ENCODE measurements around the gene ARAP2.
"Not testable (repeated sequence)": the region's sequence is repeated elsewhere in the genome, so short reads cannot be mapped to it uniquely, and the experiment has no call there.

ARAP2 gene

GRCh38 chr4:36182315-36182714 is 62.0 kb downstream of the ARAP2 start:
- DNase-seq, result not testable (repeated sequence)

GRCh38 chr4:36180206-36180605 is 64.1 kb downstream of the ARAP2 start:
- DNase-seq, result no peak

GRCh38 chr4:36178484-36178883 is 65.8 kb downstream of the ARAP2 start:
- no peak for DNase-seq

GRCh38 chr4:36177946-36178345 is 66.4 kb downstream of the ARAP2 start:
- no peak for DNase-seq

- DNase-seq, result no peak
These were observed 69.7 kb downstream of the ARAP2 start for GRCh38 chr4:36174570-36174969.

GRCh38 chr4:36173905-36174304 is 70.4 kb downstream of the ARAP2 start:
- DNase-seq, result no peak

GRCh38 chr4:36172656-36173055 is 71.7 kb downstream of the ARAP2 start:
- no peak for DNase-seq

- no peak for DNase-seq
These were observed 76.0 kb downstream of the ARAP2 start for GRCh38 chr4:36168127-36168878.

- no peak for DNase-seq
These were observed 78.7 kb downstream of the ARAP2 start for GRCh38 chr4:36165631-36166005.

GRCh38 chr4:36164900-36165630 is 79.2 kb downstream of the ARAP2 start:
- DNase-seq, result no peak

- DNase-seq, result no peak
These were observed 81.1 kb downstream of the ARAP2 start for GRCh38 chr4:36163198-36163597.

- DNase-seq, result no peak
These were observed 85.1 kb downstream of the ARAP2 start for GRCh38 chr4:36159208-36159607.

- no peak for DNase-seq
These were observed 91.6 kb downstream of the ARAP2 start for GRCh38 chr4:36152735-36153134.

- no peak for DNase-seq
These were observed 101.8 kb downstream of the ARAP2 start for GRCh38 chr4:36142504-36142903.

- no peak for DNase-seq
These were observed 103.1 kb downstream of the ARAP2 start for GRCh38 chr4:36141186-36141585.

GRCh38 chr4:36140421-36140820 is 103.9 kb downstream of the ARAP2 start:
- no peak for DNase-seq

- no peak for DNase-seq
These were observed 106.1 kb downstream of the ARAP2 start for GRCh38 chr4:36138220-36138619.

- DNase-seq, result no peak
These were observed 107.0 kb downstream of the ARAP2 start for GRCh38 chr4:36137336-36137735.

GRCh38 chr4:36133658-36134057 is 110.7 kb downstream of the ARAP2 start:
- DNase-seq, result no peak

GRCh38 chr4:36133086-36133485 is 111.2 kb downstream of the ARAP2 start:
- no peak for DNase-seq

GRCh38 chr4:36130641-36131040 is 113.7 kb downstream of the ARAP2 start:
- no peak for DNase-seq

GRCh38 chr4:36128689-36129088 is 115.6 kb downstream of the ARAP2 start:
- no peak for DNase-seq

- no peak for DNase-seq
These were observed 120.4 kb downstream of the ARAP2 start for GRCh38 chr4:36123906-36124305.

GRCh38 chr4:36115312-36115711 is 129.0 kb downstream of the ARAP2 start:
- no peak for DNase-seq

- no peak for DNase-seq
These were observed 133.1 kb downstream of the ARAP2 start for GRCh38 chr4:36111172-36111571.

Data from NCI-H2227 treated with DMSO at 0.1 percent for 48 hours (cell line).